ENCODE data around the gene MACROH2A1.
A peak's percentile ranks its signal among the peaks of the same experiment; 100 is the strongest.

The MACROH2A1 gene

GRCh38 chr5:135398855-135399793 is at the start of gene MACROH2A1:
TSS of gene MACROH2A1 (minus strand) at chr5:135399231. CDS start at chr5:135389093, 10,138 bp downstream.
- DNase-seq = peak; percentile 95

GRCh38 chr5:135448071-135448739 is 49.2 kb upstream of the MACROH2A1 start:
- DNase-seq = no peak

- DNase-seq = no peak
Observed at GRCh38 chr5:135447298-135447929, 48.4 kb upstream of the MACROH2A1 start, which contains the start of gene DCANP1. TSS of gene DCANP1 (minus strand) at chr5:135447348. CDS start at chr5:135447108, 240 bp downstream.

DNA sequence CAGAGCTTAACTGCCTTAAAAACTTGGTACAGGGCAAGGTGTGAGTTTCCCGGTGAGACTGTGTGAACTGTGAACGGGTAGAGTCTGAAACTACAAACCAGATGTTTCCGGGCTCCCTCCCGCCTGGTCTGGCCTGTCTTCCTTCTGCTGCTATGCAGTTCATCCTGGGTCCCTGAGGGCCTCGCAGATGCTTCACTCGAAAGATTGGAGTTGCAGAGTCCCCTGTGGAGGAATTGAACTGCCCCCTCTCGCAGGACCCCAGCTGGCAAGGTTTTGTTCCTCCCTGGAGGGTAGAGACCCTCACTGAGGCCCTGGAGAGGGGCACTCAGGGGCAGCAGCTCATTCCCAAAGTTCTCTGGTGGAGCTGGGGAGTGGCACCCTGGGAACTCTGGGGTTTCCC is 47.6 kb upstream of the MACROH2A1 start:
- DNase-seq = no peak

GRCh38 chr5:135446206-135446605 is 47.2 kb upstream of the MACROH2A1 start:
- DNase-seq = no peak

GRCh38 chr5:135445306-135445985 is 46.4 kb upstream of the MACROH2A1 start:
- no peak for DNase-seq

GRCh38 chr5:135444881-135445280 is 45.9 kb upstream of the MACROH2A1 start:
- DNase-seq = no peak

GRCh38 chr5:135444360-135444759 is 45.3 kb upstream of the MACROH2A1 start:
- no peak for DNase-seq

DNA sequence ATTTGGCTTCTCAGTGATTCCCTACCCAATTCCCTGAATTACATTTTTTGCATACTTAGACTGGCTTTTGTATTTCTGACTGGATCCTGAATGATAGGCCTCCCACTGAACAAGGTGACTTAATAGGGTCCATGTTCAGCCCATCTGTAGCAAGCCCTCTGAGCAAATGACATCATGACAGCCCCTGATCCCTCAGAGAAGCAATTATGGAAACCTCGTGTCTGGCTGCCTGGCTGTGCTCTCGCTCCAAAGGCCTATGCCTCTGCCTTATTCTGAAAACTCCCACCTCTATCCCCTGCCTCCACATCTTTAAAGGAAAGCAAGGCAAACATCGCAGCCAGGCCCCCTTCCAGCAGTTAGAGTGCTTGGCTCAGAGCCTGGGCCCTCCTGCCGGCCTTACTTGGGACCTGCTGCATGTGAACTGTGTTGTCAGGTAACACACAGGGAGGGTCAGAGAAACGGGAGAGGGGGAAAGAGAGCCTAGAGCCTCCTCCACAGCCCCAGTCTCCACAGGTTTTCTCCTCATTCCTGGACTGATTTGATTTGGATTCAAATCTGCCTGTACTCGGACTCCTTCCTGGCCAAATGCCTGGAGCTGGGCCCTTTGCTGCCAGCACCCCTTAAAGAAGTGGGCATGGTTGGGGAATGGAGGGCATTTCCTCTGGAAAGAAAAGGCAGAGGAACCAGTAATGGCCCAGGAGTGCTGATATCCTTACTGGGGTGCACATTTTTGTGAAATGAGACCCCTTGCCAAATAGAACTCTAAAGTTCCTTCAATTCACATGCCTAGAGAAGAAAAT is 44.3 kb upstream of the MACROH2A1 start:
- peak; percentile 79 for DNase-seq

DNA sequence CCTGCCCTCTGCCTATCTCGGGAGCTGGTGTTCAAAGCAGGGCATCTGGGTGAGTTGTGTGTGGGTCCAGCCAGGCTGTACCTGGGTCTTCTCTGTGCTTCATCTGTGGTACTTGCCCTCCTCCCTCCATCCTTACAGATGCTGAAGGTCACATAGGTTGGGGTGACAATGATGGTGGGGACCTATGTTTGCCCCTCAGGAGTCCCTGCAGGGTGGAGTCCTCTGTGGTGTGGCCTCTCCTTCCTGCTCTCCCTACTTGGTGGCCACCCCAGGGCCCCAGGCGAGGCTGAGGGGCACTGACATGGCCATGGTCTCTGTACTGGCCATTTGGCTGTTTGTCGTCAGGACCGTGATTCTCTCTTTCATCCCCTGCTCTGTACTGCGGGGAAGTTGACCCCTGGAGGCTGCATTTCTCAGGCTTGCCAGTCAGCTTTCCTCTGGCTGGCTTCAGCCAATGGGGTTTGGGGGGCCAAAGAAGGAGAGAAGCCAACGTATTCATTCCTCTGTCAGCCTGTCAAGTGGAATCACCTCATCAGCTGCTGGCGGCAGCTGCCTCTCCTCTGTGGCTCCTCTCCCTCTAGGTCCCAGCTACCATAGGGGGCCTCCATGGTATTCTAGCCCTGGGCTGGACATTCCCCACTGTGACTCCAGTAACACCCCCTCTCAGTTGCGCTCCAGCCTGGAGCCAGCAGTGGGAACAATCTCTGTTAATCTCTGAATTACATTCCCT is 43.6 kb upstream of the MACROH2A1 start:
- peak; percentile 76 for DNase-seq

DNA sequence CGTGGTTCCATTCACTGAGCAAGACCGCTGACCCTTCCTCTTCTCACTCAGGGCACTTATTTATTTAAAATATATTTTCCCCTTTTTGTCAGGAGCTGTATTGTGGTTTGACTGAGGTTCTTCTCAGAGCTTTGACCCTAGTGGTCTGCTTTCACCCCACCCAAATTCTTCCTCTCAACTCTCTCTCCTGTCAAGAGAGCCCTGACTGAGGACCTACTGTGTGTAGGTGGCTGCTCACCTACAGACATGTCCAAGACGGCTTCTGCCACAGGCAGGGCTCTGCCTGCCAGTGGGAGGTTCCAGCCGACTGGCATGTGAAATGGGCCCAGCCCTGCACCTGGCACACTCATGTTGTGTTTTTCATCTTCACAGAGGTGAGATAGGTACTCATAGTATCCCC is 42.9 kb upstream of the MACROH2A1 start:
- no peak for DNase-seq

DNA sequence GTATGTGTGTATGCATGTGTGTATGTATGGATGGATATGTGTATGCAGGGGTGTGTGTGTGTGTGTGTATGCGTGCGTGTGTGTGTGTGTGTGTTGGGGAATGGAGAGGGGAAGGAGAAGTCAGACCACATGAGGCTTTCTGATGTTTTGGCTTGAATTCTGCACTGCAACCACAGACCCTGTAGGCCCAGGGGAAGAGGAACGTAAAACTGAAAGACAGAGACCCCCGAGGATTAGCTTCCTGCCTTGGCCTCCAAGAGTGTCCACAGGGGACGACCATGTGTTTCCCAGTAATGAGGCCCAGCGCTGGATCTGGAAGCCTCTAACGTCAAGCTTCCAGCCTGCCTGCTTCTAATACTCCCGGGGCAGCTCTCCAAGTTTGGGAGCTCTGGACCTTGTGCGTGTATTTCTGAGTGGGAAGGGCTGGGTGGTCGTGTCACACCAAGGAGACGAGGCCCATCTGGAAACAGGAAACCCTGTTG is 42.4 kb upstream of the MACROH2A1 start:
- DNase-seq = peak; percentile 71

GRCh38 chr5:135440916-135441315 is 41.9 kb upstream of the MACROH2A1 start:
- DNase-seq = no peak

DNA sequence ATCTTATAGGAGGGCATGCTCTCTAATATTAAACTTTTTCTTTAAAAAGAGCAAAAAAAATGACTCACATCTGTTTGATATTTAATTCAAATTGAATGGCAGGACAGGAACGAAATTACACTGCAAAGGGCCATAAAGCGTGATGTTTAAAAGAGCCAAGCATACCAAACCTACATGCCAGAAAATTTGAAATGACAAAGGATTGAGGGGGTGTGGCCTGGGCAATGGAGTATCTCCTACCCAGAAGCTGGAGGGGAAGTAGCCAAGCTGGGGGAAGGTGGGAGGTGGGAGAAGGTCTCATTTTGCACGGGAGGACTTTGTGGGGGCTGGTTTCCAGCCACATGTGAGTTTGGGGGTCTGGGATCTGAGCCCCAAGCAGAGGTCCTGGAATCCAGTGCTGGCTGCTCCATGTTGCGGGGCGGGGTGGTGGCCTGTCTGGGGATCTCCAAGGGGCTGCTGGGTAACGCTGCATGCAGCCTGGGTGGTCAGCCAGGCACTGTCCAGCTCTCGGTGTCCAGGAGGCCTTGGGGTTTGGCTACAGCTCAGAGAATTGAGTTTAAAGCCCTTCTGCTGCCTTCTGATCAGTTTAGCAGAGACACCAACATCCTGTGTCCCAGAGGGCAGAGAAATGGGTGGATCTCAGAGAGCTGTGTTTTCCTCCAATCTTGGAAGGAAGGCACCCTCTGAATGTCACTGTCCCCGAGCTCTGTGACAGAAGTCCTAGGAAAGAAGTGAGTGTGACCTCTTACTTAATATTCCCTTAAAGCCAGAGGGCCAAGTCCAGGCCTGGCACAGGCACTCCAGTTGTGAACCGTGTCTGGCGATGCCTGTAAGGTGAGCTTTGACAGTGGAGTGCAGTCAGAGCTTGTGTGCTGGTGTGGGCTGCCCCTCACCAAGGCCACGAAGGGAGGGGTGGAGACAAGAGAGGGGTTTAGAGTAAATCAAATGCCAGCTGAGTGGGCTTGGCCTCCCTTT is 40.5 kb upstream of the MACROH2A1 start:
- no peak for DNase-seq

GRCh38 chr5:135438636-135439221 is 39.7 kb upstream of the MACROH2A1 start:
- DNase-seq = no peak

DNA sequence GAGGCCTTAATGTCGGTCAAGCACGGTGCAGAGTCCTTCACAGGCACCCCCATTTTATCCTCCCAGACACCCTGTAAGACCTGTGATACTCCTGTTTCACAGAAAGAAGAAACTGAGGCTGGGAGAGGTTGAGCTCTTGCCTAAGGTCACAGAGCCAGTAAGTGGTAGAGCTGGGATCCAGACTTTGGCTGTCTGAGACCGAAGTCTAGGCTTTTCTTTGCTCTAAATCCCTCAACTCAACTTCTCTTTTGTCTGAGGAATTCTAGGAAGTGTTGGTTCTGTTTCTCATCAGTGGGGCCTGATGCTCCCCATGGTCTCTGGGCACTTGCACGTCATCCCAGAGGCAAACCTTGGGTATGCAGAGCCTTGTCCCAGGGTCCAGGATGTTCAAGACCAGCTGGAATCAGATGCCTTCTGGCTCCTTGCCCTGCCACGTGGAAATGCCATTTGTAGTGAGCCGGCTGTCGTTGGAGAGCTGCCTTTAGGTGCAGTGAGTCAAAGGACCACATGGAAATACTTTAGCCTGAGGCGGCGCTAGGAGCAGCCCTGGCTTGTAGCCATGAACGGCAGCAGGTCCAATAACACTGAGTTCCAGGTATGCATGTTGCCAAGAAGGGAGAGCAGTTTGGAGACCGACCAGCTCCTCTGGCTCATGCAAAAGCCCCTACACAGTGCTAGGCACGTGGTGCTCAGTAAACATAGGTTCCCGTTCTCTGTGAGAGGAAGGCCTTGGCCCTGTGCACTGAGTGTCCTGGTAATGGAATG is 38.9 kb upstream of the MACROH2A1 start:
- DNase-seq = peak; percentile 58

GRCh38 chr5:135437422-135437795 is 38.4 kb upstream of the MACROH2A1 start:
- DNase-seq = no peak

DNA sequence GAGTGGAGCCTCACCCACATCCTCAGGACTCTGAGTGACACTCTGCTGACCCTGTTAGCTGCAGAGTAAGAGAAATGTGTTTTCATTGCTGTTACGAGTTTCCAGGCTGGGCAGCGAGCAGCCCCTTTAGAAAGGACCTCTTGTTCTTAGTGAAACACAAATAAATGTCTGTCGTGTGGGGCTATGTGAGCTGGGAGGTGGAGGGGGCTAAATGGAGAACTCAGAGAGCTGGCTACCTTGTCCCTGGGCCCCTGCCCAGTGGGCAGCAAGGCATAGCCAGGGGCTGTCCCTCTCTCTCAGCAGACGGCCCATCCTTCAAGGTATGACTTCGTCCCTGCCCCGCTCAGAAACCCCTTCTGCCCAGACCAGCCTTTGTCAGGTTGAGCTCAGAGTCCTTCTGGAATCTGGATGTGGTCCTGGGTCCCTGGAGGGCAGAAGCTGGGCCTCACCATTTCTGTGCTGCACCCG is 38.0 kb upstream of the MACROH2A1 start:
- no peak for DNase-seq
